HK-2 (cell line): ENCODE measurements around the gene MIDN.

Source experiments
- DNase-seq: peaks from one replicate; pipeline ENCODE4 v3.0.0-alpha.2; 2018; ENCODE audit not compliant: unreplicated experiment

Gene MIDN

DNA sequence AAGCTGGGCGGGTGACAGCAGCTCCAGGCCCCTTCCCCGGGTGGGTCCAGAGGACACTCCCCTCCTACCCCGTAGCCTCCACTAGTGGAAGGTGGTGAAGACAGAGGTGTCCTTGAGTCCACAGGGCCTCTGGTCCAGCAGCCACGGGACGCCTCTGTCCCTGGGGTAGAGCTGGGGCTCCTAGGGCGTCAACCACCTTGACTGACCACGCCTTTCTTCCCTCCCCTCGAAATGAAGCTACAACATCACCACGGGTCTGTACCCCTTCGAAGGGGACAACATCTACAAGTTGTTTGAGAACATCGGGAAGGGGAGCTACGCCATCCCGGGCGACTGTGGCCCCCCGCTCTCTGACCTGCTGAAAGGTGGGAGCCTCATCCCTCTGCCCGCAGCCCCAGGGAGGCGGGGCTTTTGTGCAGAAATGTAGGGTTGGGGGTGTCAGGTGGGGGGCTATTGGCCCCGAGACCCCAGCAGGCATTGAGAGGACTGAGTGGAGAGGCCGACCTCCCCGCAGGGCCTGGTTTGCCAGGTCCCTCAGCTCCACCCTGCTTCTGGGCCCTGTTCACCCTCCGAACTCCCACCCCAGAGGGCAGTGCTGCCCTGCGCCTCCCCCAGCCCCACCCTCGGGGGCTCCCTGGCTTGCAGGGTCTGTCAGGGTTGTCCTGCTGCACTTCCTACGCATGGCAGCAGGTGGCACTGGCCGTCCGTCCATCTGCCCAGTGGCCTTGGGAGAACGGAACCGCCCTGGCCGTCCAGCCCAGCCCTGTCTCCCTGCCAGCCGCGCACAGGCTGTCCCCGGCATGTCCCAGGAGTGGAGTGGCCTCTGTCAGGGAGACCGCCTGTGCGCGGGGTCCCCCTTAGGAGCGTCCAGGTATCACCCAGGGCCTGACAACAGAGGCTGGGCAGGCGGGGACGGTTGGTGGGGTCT, 27.1 kb upstream of the MIDN start:
- DNase-seq = no peak

- no peak for DNase-seq
Measured at GRCh38 chr19:1221904-1222255, 26.5 kb upstream of the MIDN start.

- DNase-seq = no peak
Measured at GRCh38 chr19:1222394-1222793, 26.0 kb upstream of the MIDN start.

DNA sequence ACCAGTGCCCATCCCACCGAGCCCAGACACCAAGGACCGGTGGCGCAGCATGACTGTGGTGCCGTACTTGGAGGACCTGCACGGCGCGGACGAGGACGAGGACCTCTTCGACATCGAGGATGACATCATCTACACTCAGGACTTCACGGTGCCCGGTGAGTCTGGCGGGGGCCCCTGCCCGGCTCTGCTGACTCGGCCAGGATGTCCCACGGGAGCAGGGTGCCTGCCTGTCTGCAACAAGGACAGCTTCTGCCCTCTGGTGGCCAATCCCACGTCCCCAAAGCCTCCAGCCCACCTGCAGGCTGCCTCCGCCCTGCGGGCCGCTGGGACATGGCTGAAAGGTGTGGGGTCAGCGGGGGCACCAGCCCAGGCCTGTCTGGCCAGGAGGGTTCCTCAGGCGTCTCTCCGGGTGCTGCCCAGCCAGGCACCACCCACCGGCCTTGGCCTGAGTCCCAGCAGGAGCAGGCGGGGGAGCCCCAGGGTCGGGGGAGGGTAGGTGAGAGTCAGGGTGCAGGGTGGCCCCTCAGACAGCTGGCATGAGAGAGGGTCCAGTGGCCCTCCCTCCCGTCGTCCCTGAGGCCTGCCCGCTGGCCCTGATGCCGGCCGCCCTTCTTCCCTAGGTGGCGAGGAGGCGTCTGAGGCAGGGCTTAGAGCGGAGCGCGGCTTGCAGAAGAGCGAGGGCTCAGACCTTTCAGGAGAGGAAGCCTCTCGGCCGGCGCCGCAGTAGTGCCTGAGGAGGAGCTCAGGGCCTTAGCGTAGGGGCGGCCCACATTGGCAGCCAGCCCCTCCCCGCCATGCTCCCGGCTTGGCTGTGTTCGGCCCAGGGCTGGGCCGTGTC, 25.1 kb upstream of the MIDN start:
- peak; percentile 78 for DNase-seq

DNA sequence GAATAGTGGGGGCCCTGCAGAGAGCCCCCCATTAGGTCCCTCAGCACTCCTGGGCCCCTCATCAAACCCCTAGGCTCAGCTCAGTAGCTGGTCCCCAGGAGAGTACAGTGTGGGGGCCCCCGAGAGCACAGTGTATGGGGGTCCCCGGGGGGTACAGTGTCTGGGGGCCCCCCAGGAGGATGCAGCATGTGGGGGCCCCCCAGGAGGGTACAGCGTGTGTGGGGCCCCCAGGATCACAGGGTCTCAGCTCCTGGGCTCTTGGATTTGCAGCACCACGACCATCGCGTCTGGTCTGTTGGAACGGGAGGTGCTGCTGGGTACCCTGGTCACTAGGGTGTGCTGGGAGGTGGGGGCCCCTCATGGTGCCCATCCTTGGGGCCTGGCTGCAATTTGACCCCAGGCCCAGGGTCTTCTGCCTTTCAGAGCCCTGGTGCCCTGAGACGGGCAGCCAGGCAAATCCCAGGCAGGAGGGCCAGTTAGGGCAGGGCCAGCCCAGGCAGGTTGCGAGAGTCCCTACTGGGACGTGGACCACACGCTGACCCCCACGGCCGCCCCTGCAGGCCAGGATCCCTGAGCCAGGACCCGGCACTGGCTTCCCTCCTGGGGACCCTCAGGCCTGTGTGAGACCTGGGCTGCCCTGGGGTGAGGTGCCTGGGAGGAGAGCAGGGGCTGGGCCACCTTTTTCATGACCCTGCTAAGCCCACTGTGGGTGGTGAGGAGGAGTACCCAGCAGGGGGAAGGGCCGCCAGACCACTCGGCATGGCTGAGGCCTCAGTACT, 24.1 kb upstream of the MIDN start:
- DNase-seq = no peak

GRCh38 chr19:1224847-1225246, 23.5 kb upstream of the MIDN start:
- no peak for DNase-seq

GRCh38 chr19:1225440-1226226, 22.8 kb upstream of the MIDN start:
- DNase-seq = no peak

DNA sequence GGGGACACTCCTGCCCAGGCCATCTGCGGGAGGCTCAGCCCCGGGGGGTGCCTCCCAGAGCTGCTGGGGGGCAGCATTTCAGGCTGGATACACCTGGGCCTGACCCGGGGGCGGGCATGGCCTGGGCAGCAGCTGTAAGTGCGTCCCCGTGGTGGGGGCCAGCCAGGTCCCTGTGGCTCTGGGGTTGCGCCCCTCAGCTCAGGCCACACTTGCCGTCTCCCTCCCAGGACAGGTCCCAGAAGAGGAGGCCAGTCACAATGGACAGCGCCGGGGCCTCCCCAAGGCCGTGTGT, 22.2 kb upstream of the MIDN start:
- DNase-seq = no peak

GRCh38 chr19:1226522-1227303, 21.7 kb upstream of the MIDN start:
- no peak for DNase-seq

DNA sequence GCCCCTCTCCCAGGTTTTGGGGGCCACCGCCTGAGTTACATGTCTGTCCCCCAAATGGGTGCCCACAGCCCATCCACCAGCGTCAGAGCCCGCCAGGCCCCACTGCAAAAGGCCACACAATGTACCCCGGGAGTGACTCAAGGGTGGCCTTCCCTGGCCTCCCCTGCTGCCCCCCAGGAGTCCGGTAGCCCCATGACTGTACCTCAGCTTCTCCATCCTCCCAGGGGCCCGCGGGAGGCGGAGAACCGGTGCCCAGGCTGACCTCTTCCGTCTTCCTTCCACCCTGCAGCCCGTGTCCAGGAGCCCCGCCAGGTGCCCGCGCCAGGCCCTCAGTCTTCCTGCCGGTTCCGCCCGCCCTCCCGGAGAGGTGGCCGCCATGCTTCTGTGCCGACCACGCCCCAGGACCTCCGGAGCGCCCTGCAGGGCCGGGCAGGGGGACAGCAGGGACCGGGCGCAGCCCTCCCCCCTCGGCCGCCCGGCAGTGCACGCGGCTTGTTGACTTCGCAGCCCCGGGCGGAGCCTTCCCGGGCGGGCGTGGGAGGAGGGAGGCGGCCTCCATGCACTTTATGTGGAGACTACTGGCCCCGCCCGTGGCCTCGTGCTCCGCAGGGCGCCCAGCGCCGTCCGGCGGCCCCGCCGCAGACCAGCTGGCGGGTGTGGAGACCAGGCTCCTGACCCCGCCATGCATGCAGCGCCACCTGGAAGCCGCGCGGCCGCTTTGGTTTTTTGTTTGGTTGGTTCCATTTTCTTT, 20.9 kb upstream of the MIDN start:
- DNase-seq = no peak

DNA sequence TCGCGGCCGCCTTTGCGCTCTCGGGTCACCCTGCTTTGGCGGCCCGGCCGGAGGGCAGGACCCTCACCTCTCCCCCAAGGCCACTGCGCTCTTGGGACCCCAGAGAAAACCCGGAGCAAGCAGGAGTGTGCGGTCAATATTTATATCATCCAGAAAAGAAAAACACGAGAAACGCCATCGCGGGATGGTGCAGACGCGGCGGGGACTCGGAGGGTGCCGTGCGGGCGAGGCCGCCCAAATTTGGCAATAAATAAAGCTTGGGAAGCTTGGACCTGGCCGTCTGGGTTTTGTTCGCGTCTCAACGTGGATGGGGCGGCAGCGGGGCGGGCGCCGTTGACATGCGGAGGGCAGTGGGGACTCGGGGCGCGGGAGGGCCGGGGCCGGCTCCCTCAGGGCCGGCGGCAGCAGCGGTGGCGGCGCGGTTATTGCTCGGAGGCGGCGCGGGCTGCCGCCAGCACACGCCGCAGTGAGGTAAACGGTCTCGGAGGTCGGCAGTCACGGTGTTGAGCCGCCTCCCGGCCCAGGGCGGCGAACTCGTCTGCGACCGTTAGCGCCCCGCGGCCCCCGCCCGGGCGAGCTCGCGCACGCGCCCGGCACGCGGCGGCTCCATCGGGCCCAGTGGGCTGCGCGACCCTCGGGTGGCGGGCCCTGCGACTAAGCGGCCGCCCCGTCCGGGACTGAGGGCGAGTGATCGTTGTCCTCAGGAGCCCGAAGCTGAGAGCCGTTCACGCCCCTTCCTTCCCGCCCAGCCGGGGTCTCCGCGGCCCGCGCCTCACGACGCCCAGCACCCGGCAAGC, 20.0 kb upstream of the MIDN start:
- no peak for DNase-seq

DNA sequence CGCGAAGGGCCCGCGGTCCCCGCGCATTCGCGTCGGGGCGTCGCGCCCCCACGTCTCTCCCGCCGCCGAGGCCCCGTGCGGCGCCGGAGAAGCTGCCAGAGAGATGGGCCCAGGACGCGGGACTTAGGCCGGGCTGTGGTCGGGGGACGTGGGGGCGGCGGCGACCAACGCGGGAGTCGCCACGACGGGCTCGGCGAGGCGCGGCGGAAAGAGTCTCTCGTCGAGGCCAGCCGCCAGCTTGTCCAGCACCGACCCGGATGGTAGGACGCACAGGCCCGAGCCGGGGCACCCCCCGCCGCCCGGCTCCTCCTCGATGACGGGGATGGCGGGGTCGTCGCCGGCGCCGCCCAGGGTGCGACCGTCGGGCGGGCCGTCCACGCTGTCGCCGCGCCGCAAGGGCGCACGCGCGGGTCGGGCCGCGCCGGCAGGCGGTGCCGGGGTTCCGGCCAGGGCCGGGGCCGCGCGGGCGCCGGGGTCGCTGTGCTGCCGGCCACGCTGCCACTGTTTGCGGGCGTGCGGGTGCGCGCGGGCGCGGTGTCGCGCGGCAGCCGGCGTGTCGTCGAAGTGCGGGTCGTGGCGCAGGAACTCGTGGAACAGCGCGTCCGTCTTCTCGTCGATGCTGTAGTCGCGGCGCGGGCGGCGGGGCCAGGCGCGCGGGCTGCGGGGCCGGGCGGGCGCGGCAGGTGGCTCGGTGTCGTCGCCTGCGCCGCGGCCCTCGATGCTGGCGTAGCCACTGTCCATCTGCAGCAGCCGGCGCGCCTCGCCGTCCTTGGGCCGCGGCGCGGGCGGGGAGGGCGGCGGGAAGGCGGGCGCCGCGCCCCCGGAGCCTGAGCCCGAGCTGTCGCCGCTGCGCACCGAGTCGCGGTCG, 19.1 kb upstream of the MIDN start:
- DNase-seq = no peak

GRCh38 chr19:1229924-1230782, 18.2 kb upstream of the MIDN start:
- no peak for DNase-seq

GRCh38 chr19:1230783-1231489, 17.4 kb upstream of the MIDN start:
- no peak for DNase-seq

GRCh38 chr19:1231729-1232637, 16.4 kb upstream of the MIDN start:
- DNase-seq = no peak

GRCh38 chr19:1232652-1233072, 15.7 kb upstream of the MIDN start:
- DNase-seq = no peak
